HUDEP-2 (cell line): ENCODE results near the gene SMIM32.

Experiments used
- DNase-seq, 76 experiments: peaks; one replicate each; lab custom pipeline; 2025; ENCODE audit not compliant: unreplicated experiment in 76 of 76; lab: John Stamatoyannopoulos, UW

Gene SMIM32

GRCh38 chr5:136190091-136190720 lies 2.8 kb downstream of the SMIM32 start:
- DNase-seq: no peak

DNA sequence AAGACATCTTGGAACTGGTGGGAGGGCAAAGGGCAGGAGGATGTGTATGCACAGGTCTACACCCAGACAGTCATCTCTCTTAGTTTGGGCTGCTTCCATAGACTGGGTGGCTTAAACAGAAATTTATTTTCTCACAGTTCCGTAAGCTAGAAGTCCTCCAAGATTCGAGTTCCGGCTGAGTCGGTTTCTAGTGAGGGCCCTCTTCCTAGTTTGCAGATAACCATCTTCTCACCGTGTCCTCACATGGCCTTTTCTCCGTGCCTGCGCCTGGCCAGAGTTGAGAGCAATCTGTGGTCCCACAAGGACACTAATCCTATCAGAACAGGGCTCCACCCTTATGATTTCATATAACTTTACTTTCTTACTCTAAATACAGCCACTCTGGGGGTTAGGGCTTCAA lies 4.1 kb downstream of the SMIM32 start:
- DNase-seq: no peak

DNA sequence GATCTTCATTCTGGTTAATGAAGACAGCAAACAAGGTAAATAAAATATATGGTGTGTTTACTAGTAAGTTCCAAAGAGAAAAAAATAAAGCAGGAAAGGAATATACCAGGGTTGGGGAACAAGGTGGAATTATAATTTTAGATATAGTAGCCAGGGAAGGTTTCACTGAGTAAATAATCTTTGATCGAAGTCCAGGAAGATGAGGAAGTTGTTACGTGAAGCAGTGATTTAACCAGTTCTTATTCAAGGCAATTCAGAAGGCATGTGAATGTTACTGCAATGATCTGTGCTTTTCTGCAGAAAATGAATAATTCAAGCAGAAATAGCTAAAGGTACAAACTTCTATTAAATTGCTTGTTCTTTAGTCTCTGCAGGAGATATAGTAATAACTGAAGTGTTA lies 6.2 kb downstream of the SMIM32 start:
- no peak for DNase-seq

GRCh38 chr5:136185974-136186665 lies 6.8 kb downstream of the SMIM32 start:
- no peak for DNase-seq

DNA sequence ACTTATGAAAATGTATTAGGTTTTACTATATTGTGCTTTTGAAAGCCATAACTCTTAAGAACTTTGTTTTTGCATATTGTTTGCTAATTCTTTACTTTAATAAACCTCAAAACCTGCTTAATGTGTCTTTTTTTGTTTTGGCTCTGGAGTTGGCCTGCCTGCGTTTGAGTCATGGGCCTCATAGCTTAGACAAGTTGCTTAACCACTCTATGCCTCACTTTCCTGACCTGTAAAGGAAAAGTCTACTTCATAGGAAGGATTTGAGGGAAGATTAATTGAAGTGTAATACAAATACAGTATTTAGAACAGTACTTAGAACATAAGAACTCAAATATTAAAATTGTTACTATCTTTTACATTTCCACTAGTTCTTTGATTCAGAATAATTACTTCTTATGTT lies 10.3 kb downstream of the SMIM32 start:
- no peak for DNase-seq

GRCh38 chr5:136174021-136174659 lies 18.8 kb downstream of the SMIM32 start:
- DNase-seq: peak in 23 of 76 experiments; percentile 1 to 45 (median 20)

DNA sequence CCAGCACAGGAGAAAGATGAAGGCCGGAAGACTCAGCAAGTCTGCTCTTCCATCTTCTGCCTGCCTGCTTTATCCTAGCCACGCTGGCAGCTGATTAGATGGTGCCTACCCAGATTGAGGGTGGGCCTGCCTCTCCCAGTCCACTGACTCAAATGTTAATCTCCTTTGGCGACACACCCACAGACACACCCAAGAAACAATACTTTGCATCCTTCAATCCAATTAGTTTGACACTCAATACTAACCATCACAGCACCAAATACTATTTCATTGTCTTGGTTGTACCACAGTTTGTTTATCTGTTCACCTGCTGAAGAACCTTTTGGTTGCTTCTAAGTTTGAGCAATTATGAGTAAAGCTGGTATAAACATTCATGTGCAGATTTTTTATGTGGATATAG lies 23.7 kb downstream of the SMIM32 start:
- DNase-seq: no peak

DNA sequence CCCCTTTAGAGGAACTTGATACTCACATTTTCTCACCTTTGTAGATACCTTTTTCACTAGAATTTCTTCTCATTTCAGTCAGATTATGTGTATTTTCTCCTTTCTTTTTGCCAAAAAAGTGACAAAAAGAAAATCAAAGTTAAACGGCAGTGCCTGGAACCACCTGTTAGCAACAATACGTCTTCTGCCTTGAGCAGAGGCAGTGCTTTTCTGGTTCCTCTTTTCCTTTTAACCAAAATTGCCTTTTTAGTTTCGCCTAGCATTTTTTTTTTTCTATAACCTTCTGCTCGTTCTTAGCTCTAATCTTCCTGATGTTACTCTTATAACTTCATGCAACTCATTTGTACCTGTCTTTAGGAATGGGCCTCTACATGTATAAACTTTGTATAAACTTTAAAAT lies 26.1 kb downstream of the SMIM32 start:
- DNase-seq: no peak

DNA sequence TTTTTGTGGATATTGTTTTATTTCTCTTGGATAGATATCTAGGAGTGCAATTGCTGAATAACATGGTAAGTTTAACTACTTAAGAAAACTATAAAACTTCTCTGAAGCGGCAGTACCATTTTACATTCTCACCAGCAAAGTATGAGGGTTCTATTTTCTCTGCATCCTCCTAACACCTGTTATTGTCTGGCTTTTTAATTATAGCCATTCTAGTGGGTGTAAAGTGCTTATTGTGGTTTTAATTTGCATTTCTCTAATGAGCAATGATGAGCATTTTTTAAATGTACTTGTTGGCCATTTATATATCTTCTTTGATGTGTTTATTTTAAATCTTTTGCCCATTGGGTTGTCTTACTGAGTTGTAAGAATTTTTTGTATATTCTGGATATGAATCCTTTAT lies 28.7 kb downstream of the SMIM32 start:
- DNase-seq: no peak

GRCh38 chr5:136162008-136162407 lies 31.0 kb downstream of the SMIM32 start:
- no peak for DNase-seq

DNA sequence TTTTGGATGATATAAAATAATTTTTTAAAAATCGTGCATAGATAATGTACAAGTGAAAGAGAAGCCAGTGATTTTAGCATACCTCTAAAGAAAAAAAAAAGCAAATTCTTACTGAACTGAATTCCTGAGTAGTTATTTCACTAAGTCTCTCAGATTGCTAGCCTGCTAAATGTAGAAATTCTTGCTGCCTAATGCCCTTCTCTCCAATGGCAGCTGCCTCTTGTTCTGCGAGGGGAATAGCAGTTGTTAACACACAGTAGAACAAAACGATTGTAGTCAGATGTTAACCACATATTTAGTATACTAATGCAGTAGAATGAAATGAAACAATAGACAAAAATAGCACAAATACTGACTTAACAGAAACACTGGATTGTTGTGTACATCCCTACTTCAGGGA lies 33.5 kb downstream of the SMIM32 start:
- no peak for DNase-seq

GRCh38 chr5:136157514-136157913 lies 35.4 kb downstream of the SMIM32 start:
- DNase-seq: no peak

DNA sequence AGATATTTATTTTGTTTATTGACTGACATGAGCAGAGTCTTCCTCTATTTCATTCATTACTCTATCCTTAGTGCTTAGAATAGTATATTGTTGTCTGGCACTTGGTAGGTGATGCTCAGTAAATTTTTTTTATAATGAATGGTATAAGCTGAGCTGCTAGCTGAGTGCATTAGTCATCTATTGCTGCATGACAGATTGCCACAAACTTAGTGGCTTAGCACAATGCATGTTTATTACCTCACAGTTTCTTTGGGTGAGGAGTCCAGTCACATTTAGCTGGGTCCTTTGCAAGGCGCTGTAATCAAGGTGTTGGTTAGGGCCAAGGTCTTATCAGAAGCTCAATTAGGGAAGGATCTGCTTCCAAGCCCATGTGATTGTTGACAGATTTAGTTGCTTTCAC lies 37.2 kb downstream of the SMIM32 start:
- no peak for DNase-seq

GRCh38 chr5:136155078-136155477 lies 37.9 kb downstream of the SMIM32 start:
- DNase-seq: no peak

GRCh38 chr5:136153581-136154236 lies 39.3 kb downstream of the SMIM32 start:
- no peak for DNase-seq

DNA sequence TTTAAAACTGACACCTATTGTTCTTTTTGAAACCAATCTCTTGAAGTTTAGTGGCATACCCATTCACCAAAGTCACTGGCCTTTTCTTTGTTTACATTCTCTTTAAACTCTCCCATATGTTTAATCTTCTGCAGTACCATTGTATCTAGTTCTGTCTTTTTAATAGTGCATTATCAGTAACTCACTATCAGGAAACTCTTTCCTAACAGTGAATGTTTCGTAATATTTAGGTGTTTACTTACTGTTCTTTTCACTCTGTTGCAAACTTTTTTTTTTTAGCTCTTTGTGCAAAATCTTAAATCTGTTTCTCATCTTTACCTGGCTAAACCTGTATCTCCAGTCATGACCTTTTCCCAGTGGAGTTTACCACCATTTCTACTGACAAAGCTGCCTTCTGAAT lies 43.1 kb downstream of the SMIM32 start:
- no peak for DNase-seq

- DNase-seq: no peak
Measured at GRCh38 chr5:136147632-136148031, 45.3 kb downstream of the SMIM32 start.

GRCh38 chr5:136146201-136146600 lies 46.8 kb downstream of the SMIM32 start:
- DNase-seq: no peak

GRCh38 chr5:136145030-136145429 lies 47.9 kb downstream of the SMIM32 start:
- DNase-seq: no peak

- no peak for DNase-seq
Measured at GRCh38 chr5:136143763-136144162, 49.2 kb downstream of the SMIM32 start.

DNA sequence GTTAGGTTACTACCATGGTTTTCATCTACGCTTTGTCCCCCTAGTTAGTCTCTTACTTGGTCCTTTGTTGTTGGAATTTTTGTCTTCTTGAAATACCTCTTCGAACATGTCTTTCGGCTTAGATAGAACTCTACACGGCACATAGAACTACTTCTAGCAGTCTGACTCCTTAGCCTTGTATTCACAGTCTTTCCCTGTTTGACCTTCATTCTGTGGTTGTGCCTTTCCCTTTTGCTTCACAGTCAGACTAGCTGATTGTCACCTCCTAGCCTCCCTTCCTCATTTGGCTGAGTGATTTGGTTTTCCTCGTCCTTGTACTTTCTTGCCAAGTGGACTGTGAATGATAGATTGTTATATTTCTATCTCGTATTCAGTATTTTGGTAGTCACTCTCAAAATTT lies 49.6 kb downstream of the SMIM32 start:
- no peak for DNase-seq

DNA sequence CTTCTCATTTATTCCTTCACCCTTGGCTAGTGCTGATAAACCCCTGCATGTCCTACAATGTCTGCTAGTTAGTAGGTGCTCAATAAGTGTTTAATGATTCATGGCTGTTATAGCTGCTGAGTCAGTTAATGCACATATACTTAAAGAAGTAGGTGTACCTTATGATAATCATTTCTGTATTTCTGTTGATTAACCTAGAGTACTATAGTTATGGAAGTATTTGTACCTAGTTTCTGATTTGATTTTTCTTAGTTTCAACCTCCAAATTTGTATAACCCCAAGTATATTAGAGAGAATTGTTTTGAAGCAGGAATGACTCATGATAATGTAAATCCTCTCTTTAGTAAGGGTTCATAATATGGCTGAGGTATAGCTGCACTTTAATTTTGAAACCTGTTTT lies 51.4 kb downstream of the SMIM32 start:
- no peak for DNase-seq
